Hepatocyte (in vitro differentiated cells): ENCODE data around the gene KDM2A. TPM values are rescaled to one million over a fixed set of nuclear protein-coding genes. Genes with fewer than 3 reads are reported as not detected.

ENCODE experiments used
- DNase-seq: peaks from one replicate; pipeline ENCODE4 v3.0.0-alpha.2; 2016; ENCODE audit warnings: low spot score
- H2AFZ ChIP-seq: fragments of 200-600 bp; sonication (generic); 2 replicates; pipeline ENCODE4 v1.6.0; 2016; ENCODE audit warnings: antibody characterized with exemption, mild to moderate bottlenecking
- H3K27ac ChIP-seq: fragments of 200-600 bp; sonication (generic); 2 replicates; pipeline ENCODE4 v1.5.1; 2016; ENCODE audit warnings: mild to moderate bottlenecking
- H3K27me3 ChIP-seq: fragments of 200-600 bp; sonication (generic); 2 replicates; pipeline ENCODE4 v1.6.1; 2016
- H3K36me3 ChIP-seq: fragments of 200-600 bp; sonication (generic); replicated peaks from 2 replicates; pipeline ENCODE4 v1.5.1; 2016; ENCODE audit warnings: low read depth; ENCODE audit not compliant: insufficient read depth
- H3K4me1 ChIP-seq: fragments of 200-600 bp; sonication (generic); 2 replicates; pipeline ENCODE4 v1.5.1; 2016; ENCODE audit warnings: mild to moderate bottlenecking, moderate library complexity; ENCODE audit not compliant: insufficient read depth
- H3K4me2 ChIP-seq: fragments of 200-600 bp; sonication (generic); 2 replicates; pipeline ENCODE4 v1.6.0; 2016
- H3K4me3 ChIP-seq: fragments of 200-600 bp; sonication (generic); 2 replicates; pipeline ENCODE4 v1.5.1; 2016; ENCODE audit warnings: mild to moderate bottlenecking
- H3K79me2 ChIP-seq: fragments of 200-600 bp; sonication (generic); 2 replicates; pipeline ENCODE4 v1.6.0; 2017; ENCODE audit warnings: mild to moderate bottlenecking
- H3K9me2 ChIP-seq: fragments of 200-600 bp; sonication (generic); replicated peaks from 2 replicates; pipeline ENCODE4 v1.6.0; 2017; ENCODE audit warnings: mild to moderate bottlenecking; ENCODE audit not compliant: insufficient read depth
- H3K9me3 ChIP-seq: fragments of 200-600 bp; sonication (generic); 2 replicates; pipeline ENCODE4 v1.5.1; 2016; ENCODE audit warnings: low read depth, mild to moderate bottlenecking
- H4K20me1 ChIP-seq: fragments of 200-600 bp; sonication (generic); 2 replicates; pipeline ENCODE4 v1.6.0; 2016; ENCODE audit warnings: mild to moderate bottlenecking; ENCODE audit not compliant: insufficient read depth, poor library complexity, severe bottlenecking
- EZH2 ChIP-seq: fragments of 200-600 bp; sonication (generic); IDR thresholded peaks from 2 replicates; pipeline ENCODE4 v1.6.1; 2016; ENCODE audit warnings: antibody characterized with exemption, mild to moderate bottlenecking, borderline replicate concordance
- EZH2phosphoT487 ChIP-seq: fragments of 200-600 bp; sonication (generic); IDR thresholded peaks from one replicate; pipeline ENCODE4 v1.6.1; 2018; ENCODE audit warnings: antibody characterized with exemption, mild to moderate bottlenecking, low read depth, moderate library complexity; ENCODE audit not compliant: unreplicated experiment, severe bottlenecking
- WGBS: methylation state at CpG from one replicate; pipeline ENCODE4 v1.1.6; 2016; ENCODE audit warnings: low lambda C conversion rate; ENCODE audit errors: missing lambda C conversion rate; 5-methylcytosine and 5-hydroxymethylcytosine counted together
- polyA plus RNA-seq: library from polyadenylated mRNA; unstranded; fragments of >200 nt; fragmentation: Nextera tagmentation; extraction: Ambion mirVana; gene quantifications from 2 replicates; pipeline ENCODE4 v1.2.1, GENCODE V29; 2016
- total RNA-seq: library from RNA; depleted of rRNA; stranded (reverse); fragments of >200 nt; gene quantifications from 2 replicates; pipeline ENCODE4 v1.2.3, GENCODE V29; 2014
- TF ChIP-seq, protein P1 (sequence below): fragments of 200-600 bp; sonication (generic); IDR thresholded peaks from 2 replicates; pipeline ENCODE4 v1.5.1; 2016; ENCODE audit warnings: antibody characterized with exemption, mild to moderate bottlenecking; ENCODE audit not compliant: poor library complexity

The KDM2A gene
- total and polyA plus RNA-seq, 2 experiments from 2014 or later = 18.7 to 51.2 TPM

DNA sequence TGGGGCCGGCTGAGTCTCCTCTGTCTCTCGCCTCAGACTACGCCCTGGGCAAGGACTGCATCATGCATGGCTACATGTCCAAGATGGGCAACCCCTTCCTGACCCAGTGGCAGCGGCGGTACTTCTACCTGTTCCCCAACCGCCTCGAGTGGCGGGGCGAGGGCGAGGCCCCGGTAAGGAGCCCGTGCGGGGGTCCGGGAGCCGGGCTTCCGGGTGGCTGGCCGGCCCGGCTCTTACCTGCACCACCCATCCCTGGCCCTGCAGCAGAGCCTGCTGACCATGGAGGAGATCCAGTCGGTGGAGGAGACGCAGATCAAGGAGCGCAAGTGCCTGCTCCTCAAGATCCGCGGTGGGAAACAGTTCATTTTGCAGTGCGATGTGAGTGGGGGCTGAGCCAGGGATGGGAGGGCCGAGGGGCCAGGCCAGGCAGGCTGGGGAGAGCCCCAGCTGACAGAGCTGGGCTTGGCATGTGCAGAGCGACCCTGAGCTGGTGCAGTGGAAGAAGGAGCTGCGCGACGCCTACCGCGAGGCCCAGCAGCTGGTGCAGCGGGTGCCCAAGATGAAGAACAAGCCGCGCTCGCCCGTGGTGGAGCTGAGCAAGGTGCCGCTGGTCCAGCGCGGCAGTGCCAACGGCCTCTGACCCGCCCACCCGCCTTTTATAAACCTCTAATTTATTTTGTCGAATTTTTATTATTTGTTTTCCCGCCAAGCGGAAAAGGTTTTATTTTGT lies 165.9 kb downstream of the KDM2A start:
- TF ChIP-seq EZH2 (no peak), EZH2phosphoT487 (no peak)
- TF ChIP-seq, protein P1, sequence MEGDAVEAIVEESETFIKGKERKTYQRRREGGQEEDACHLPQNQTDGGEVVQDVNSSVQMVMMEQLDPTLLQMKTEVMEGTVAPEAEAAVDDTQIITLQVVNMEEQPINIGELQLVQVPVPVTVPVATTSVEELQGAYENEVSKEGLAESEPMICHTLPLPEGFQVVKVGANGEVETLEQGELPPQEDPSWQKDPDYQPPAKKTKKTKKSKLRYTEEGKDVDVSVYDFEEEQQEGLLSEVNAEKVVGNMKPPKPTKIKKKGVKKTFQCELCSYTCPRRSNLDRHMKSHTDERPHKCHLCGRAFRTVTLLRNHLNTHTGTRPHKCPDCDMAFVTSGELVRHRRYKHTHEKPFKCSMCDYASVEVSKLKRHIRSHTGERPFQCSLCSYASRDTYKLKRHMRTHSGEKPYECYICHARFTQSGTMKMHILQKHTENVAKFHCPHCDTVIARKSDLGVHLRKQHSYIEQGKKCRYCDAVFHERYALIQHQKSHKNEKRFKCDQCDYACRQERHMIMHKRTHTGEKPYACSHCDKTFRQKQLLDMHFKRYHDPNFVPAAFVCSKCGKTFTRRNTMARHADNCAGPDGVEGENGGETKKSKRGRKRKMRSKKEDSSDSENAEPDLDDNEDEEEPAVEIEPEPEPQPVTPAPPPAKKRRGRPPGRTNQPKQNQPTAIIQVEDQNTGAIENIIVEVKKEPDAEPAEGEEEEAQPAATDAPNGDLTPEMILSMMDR = no peak
- Histone ChIP-seq H2AFZ (no peak overlapping the region), H3K4me2 (no peak overlapping the region), H3K9me2 (no peaks in the 10 kb centered on the region), H3K27ac (no peak overlapping the region), H3K36me3 (no peaks in the 10 kb centered on the region), H3K4me1 (peaks cover 16% of the 10 kb centered on the region), H3K27me3 (no peaks in the 10 kb centered on the region), H3K79me2 (peaks cover 6% of the 10 kb centered on the region), H3K9me3 (no peaks in the 10 kb centered on the region), H3K4me3 (no peak overlapping the region), H4K20me1 (no peaks in the 10 kb centered on the region)
- WGBS = 96% methylated on average over 42 of the region's 45 CpGs
- DNase-seq = no peak

DNA sequence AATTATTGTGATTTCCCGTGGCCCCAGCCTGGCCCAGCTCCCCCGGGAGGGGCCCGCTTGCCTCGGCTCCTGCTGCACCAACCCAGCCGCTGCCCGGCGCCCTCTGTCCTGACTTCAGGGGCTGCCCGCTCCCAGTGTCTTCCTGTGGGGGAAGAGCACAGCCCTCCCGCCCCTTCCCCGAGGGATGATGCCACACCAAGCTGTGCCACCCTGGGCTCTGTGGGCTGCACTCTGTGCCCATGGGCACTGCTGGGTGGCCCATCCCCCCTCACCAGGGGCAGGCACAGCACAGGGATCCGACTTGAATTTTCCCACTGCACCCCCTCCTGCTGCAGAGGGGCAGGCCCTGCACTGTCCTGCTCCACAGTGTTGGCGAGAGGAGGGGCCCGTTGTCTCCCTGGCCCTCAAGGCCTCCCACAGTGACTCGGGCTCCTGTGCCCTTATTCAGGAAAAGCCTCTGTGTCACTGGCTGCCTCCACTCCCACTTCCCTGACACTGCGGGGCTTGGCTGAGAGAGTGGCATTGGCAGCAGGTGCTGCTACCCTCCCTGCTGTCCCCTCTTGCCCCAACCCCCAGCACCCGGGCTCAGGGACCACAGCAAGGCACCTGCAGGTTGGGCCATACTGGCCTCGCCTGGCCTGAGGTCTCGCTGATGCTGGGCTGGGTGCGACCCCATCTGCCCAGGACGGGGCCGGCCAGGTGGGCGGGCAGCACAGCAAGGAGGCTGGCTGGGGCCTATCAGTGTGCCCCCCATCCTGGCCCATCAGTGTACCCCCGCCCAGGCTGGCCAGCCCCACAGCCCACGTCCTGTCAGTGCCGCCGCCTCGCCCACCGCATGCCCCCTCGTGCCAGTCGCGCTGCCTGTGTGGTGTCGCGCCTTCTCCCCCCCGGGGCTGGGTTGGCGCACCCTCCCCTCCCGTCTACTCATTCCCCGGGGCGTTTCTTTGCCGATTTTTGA lies 166.8 kb downstream of the KDM2A start:
- no peaks in the 10 kb centered on the region for H3K9me2 ChIP-seq
- DNase-seq = no peak
- peaks cover 20% of the 10 kb centered on the region for H3K4me1 ChIP-seq
- H3K36me3 ChIP-seq = no peaks in the 10 kb centered on the region
- no peak overlapping the region for H3K27ac ChIP-seq
- H3K27me3 ChIP-seq = no peaks in the 10 kb centered on the region
- no peak overlapping the region for H2AFZ ChIP-seq
- H4K20me1 ChIP-seq = no peaks in the 10 kb centered on the region
- H3K79me2 ChIP-seq = peaks cover 15% of the 10 kb centered on the region
- H3K4me2 ChIP-seq = no peak overlapping the region
- TF ChIP-seq, protein P1 = no peak
- TF ChIP-seq EZH2 (no peak), EZH2phosphoT487 (no peak)
- no peaks in the 10 kb centered on the region for H3K9me3 ChIP-seq
- H3K4me3 ChIP-seq = no peak overlapping the region
- 95% methylated on average over 23 of the region's 39 CpGs for WGBS

DNA sequence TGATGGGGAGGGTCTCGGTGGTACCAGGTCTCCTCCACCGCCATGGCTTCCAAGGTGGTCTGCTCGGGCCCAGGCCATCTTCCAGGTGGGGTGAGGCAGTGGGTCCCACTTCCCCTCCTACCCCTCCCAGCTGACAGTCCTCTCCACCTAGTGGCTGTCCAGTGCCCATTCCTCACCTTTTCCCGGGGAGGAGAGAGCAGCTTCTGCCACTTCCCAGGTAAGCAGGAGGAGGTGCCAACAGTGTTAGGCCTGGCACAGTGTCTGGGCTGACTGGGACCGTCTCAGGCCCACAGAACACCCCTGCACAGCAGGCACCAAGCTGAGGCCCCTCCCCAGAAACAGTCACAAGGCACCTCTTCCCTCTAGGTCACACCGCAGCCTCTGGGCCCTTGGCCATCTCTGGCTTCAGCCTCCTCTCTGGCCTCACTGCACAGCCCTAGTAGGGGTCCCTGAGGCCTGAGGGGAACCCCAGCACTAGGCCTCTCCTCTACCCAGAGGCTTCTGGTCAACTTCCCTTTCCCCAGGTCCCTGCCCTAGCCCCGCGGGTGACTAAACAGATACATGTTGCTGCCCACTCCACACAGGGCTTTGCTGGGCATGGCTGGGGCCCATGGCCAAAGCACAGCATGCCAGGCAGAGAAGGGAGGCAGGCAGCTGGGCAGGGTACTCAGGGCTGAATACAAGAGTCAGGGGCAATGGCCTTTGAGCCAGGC lies 167.7 kb downstream of the KDM2A start:
- no peaks in the 10 kb centered on the region for H3K9me3 ChIP-seq
- H3K4me2 ChIP-seq = no peak overlapping the region
- no peak for DNase-seq
- H3K27me3 ChIP-seq = no peaks in the 10 kb centered on the region
- H4K20me1 ChIP-seq = no peaks in the 10 kb centered on the region
- peaks cover 16% of the 10 kb centered on the region for H3K79me2 ChIP-seq
- peak overlapping the region; percentile 99 for H3K27ac ChIP-seq
- H3K4me1 ChIP-seq = peaks cover 20% of the 10 kb centered on the region
- 94% methylated on average over 7 of the region's 8 CpGs for WGBS
- H3K36me3 ChIP-seq = no peaks in the 10 kb centered on the region
- no peak overlapping the region for H2AFZ ChIP-seq
- TF ChIP-seq, protein P1 = no peak
- no peaks in the 10 kb centered on the region for H3K9me2 ChIP-seq
- no peak overlapping the region for H3K4me3 ChIP-seq
